Measurements from ENCODE around the gene GBE1. TPM values are rescaled to one million over a fixed set of nuclear protein-coding genes. Genes with fewer than 3 reads are reported as not detected.

GBE1 gene
- total RNA-seq, 2 donors from 2014 or later = 15.0 to 26.7 TPM

DNA sequence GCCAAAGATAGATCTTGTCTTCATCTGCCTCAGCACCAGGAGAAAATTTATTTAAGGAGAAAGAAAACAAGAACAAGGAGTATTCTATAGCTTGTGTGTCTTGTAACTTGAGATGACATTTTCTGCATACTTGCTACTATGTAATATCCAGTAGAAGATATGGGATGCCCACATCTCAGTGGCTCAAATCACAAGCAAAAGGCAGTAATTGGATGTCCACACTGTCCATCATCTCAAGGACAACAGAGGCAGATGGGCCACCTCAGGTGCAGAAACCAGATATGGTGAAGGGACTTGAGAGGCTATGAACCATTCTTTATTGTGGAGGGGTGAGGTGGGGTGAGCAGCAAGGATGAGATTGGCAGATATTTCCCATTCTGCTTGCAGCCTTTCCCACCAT lies 309.0 kb downstream of the GBE1 start:
- Histone ChIP-seq H3K27me3 (no peaks in the 10 kb centered on the region), H3K9ac (ENCODE audit: low read depth in 2 of 2, low read length in 2 of 2) (no peak overlapping the region), H3K4me3 (no peak overlapping the region), H3K27ac (no peak overlapping the region), H3K4me1 (no peaks in the 10 kb centered on the region), H3K9me3 (no peaks in the 10 kb centered on the region), H3K36me3 (no peaks in the 10 kb centered on the region)
- no peak for DNase-seq
- TF ChIP-seq, protein P1, sequence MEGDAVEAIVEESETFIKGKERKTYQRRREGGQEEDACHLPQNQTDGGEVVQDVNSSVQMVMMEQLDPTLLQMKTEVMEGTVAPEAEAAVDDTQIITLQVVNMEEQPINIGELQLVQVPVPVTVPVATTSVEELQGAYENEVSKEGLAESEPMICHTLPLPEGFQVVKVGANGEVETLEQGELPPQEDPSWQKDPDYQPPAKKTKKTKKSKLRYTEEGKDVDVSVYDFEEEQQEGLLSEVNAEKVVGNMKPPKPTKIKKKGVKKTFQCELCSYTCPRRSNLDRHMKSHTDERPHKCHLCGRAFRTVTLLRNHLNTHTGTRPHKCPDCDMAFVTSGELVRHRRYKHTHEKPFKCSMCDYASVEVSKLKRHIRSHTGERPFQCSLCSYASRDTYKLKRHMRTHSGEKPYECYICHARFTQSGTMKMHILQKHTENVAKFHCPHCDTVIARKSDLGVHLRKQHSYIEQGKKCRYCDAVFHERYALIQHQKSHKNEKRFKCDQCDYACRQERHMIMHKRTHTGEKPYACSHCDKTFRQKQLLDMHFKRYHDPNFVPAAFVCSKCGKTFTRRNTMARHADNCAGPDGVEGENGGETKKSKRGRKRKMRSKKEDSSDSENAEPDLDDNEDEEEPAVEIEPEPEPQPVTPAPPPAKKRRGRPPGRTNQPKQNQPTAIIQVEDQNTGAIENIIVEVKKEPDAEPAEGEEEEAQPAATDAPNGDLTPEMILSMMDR (IDR thresholded peaks at IDR 0.05) = no peak
- intact Hi-C loops (cut with DNase I) = no loop called here

- no peaks in the 10 kb centered on the region for H3K9me3 ChIP-seq
- H3K36me3 ChIP-seq = no peaks in the 10 kb centered on the region
- intact Hi-C loops (cut with DNase I) = no loop called here
- H3K4me1 ChIP-seq = no peaks in the 10 kb centered on the region
- H3K9ac ChIP-seq (ENCODE audit: low read depth in 2 of 2, low read length in 2 of 2) = no peak overlapping the region
- H3K27ac ChIP-seq = no peak overlapping the region
- H3K27me3 ChIP-seq = no peaks in the 10 kb centered on the region
- TF ChIP-seq, protein P1 (IDR thresholded peaks at IDR 0.05) = no peak
- DNase-seq = no peak
- no peak overlapping the region for H3K4me3 ChIP-seq
Measured at GRCh38 chr3:81451611-81452010, 309.8 kb downstream of the GBE1 start.

GRCh38 chr3:81451140-81451539 lies 310.3 kb downstream of the GBE1 start:
- intact Hi-C loops (cut with DNase I) = no loop called here
- DNase-seq = no peak
- Histone ChIP-seq H3K4me1 (no peaks in the 10 kb centered on the region), H3K4me3 (no peak overlapping the region), H3K9me3 (no peaks in the 10 kb centered on the region), H3K27ac (no peak overlapping the region), H3K9ac (ENCODE audit: low read depth in 2 of 2, low read length in 2 of 2) (no peak overlapping the region), H3K36me3 (no peaks in the 10 kb centered on the region), H3K27me3 (no peaks in the 10 kb centered on the region)
- TF ChIP-seq, protein P1 (IDR thresholded peaks at IDR 0.05) = no peak

GRCh38 chr3:81446806-81447205 lies 314.6 kb downstream of the GBE1 start:
- H3K27ac ChIP-seq = no peak overlapping the region
- no peaks in the 10 kb centered on the region for H3K9me3 ChIP-seq
- intact Hi-C loops (cut with DNase I) = loop anchor here (2.0 kb wide), 1 partner anchor 26 kb away; no protein-coding TSS in a partner anchor
- TF ChIP-seq, protein P1 (IDR thresholded peaks at IDR 0.05) = no peak
- no peak overlapping the region for H3K4me3 ChIP-seq
- no peaks in the 10 kb centered on the region for H3K4me1 ChIP-seq
- no peaks in the 10 kb centered on the region for H3K36me3 ChIP-seq
- DNase-seq = no peak
- H3K27me3 ChIP-seq = no peaks in the 10 kb centered on the region
- H3K9ac ChIP-seq (ENCODE audit: low read depth in 2 of 2, low read length in 2 of 2) = no peak overlapping the region

- H3K36me3 ChIP-seq = no peaks in the 10 kb centered on the region
- H3K27ac ChIP-seq = no peak overlapping the region
- DNase-seq = no peak
- no peaks in the 10 kb centered on the region for H3K4me1 ChIP-seq
- H3K27me3 ChIP-seq = no peaks in the 10 kb centered on the region
- TF ChIP-seq, protein P1 (IDR thresholded peaks at IDR 0.05) = no peak
- H3K9ac ChIP-seq (ENCODE audit: low read depth in 2 of 2, low read length in 2 of 2) = no peak overlapping the region
- H3K9me3 ChIP-seq = no peaks in the 10 kb centered on the region
- intact Hi-C loops (cut with DNase I) = loop anchor here (2.0 kb wide), 1 partner anchor 27 kb away; no protein-coding TSS in a partner anchor
- H3K4me3 ChIP-seq = no peak overlapping the region
Measured at GRCh38 chr3:81445712-81446111, 315.7 kb downstream of the GBE1 start.
